ENCODE results near the gene CLDN3. TPM values are rescaled to one million over a fixed set of nuclear protein-coding genes. Genes with fewer than 3 reads are reported as not detected.

The CLDN3 gene
- total and polyA plus RNA-seq, 2 of the 4 experiments (the other 2 are of a cell fraction): 0.12 to 0.18 TPM

- Histone ChIP-seq H3K4me2 (ENCODE audit: low read depth, low read length) (no peak overlapping the region), H2AK9ac (replicated peaks; ENCODE audit: low read depth, low read length, poor library complexity) (no peak overlapping the region), H4K5ac (ENCODE audit: low read depth, low read length) (no peak overlapping the region), H4K8ac (ENCODE audit: low read depth in 2 of 2, low read length in 2 of 2) (no peak overlapping the region), H3K9me1 (ENCODE audit: insufficient read depth, low read length) (no peaks in the 10 kb centered on the region), H3K79me1 (ENCODE audit: low read depth in 1 of 2, low read length in 2 of 2) (no peaks in the 10 kb centered on the region), H3K4me3 (ENCODE audit: insufficient read depth, low read depth, low read length) (no peak overlapping the region), H2BK20ac (ENCODE audit: low read depth, low read length) (no peak overlapping the region), H3K4me1 (ENCODE audit: control insufficient read depth, insufficient read depth, low read length) (no peaks in the 10 kb centered on the region), H2BK15ac (ENCODE audit: low read depth, low read length) (no peak overlapping the region), H3K36me3 (ENCODE audit: control insufficient read depth, insufficient read depth, low read length) (no peaks in the 10 kb centered on the region), H2AK5ac (ENCODE audit: low read depth, low read length) (no peak overlapping the region), H3K27me3 (ENCODE audit: control insufficient read depth, insufficient read depth, low read length) (no peaks in the 10 kb centered on the region), H4K91ac (ENCODE audit: insufficient read depth, low read depth, low read length) (no peak overlapping the region), H3K18ac (ENCODE audit: low read depth, low read length) (no peak overlapping the region), H3K56ac (ENCODE audit: extremely low read depth, insufficient read depth, low read length) (no peak overlapping the region), H3K9me3 (ENCODE audit: control insufficient read depth, insufficient read depth, low read length) (no peaks in the 10 kb centered on the region), H3K27ac (ENCODE audit: insufficient read depth, low read length) (no peak overlapping the region), H3K9ac (ENCODE audit: low read depth, low read length) (no peak overlapping the region), H3K14ac (replicated peaks; ENCODE audit: low read depth, low read length) (no peak overlapping the region), H2BK5ac (ENCODE audit: low read depth, low read length, poor library complexity, severe bottlenecking) (no peak overlapping the region), H2AFZ (replicated peaks; ENCODE audit: low read length, poor library complexity) (no peak overlapping the region), H3K23ac (ENCODE audit: low read depth, low read length) (no peak overlapping the region), H3K4ac (ENCODE audit: low read depth, low read length) (no peak overlapping the region), H2BK120ac (ENCODE audit: low read depth, low read length) (no peak overlapping the region), H4K20me1 (ENCODE audit: insufficient read depth, low read length) (no peaks in the 10 kb centered on the region)
- ChIA-PET POLR2A (ENCODE audit: unreplicated experiment) (no interaction called here), CTCF (no interaction called here)
- dilution Hi-C loops (cut with HindIII; ENCODE audit: low sequenced_read_pairs, unreplicated experiment) (no loop called here), intact Hi-C loops (cut with micrococcal nuclease) (no loop called here), in situ Hi-C loops (cut with MboI; ENCODE audit: low sequenced_read_pairs) (no loop called here)
- no peak for ATAC-seq (ENCODE audit: low read depth)
- no peak for TF ChIP-seq FOS (IDR thresholded peaks at IDR 0.05; ENCODE audit: low read depth, low read length)
- no peak for TF ChIP-seq POLR2A (IDR thresholded peaks at IDR 0.05; ENCODE audit: low read depth, low read length)
- no peak for TF ChIP-seq USF2 (IDR thresholded peaks at IDR 0.05; ENCODE audit: low read depth, low read length)
- TF ChIP-seq RCOR1 (IDR thresholded peaks at IDR 0.05; ENCODE audit: insufficient replicate concordance, low read length): no peak
- no peak for TF ChIP-seq RFX5 (IDR thresholded peaks at IDR 0.05; ENCODE audit: low read depth, low read length)
- no peak for TF ChIP-seq BHLHE40 (IDR thresholded peaks at IDR 0.05; ENCODE audit: low read depth, low read length)
- no peak for TF ChIP-seq CTCF (conservative IDR thresholded peaks at IDR 0.05; ENCODE audit: low read depth, low read length)
- TF ChIP-seq CHD1 (IDR thresholded peaks at IDR 0.05; ENCODE audit: low read depth, low read length): no peak
- BruUV-seq (replicated peaks): no TSS peak
- WGBS, 2 experiments (ENCODE audit: extremely low coverage in 2 of 2, insufficient read length in 1 of 2): no CpG with 5 or more reads among the region's 1 CpG
- no peak for DNase-seq
Measured at GRCh38 chr7:73801577-73801976, 31.5 kb upstream of the CLDN3 start.
